Left cardiac atrium (tissue), 4 donors: Measurements from ENCODE around the gene IRAG1. TPM values are rescaled to one million over a fixed set of nuclear protein-coding genes. Genes with fewer than 3 reads are reported as not detected.
"Not testable (repeated sequence)": the region's sequence is repeated elsewhere in the genome, so short reads cannot be mapped to it uniquely, and the experiment has no call there.

Experiments
- ATAC-seq, 2 donors: fragments of 200-7000 bp; cut with Tn5 transposase; one replicate each; pipeline ENCODE4 v1.9.1; 2020; ENCODE audit warnings: mild to moderate bottlenecking in 2 of 2, moderate library complexity in 2 of 2
- DNase-seq: peaks from one replicate; pipeline ENCODE4 v3.0.0-alpha.2; 2020
- intact Hi-C, 2 donors: fragments of 100-400 bp; cut with DNase I; formaldehyde crosslinking; loops; one replicate each; pipeline versions ENCODE4 v1.14.1 to v1.15.1; 2022 to 2023
- total RNA-seq, 2 donors: library from RNA; stranded (reverse); fragmentation: NEBNext Ultra II Directional; extraction: Animal tissue kit (Norgen Biotek cat#: 25700); gene quantifications; one replicate each; pipeline ENCODE4 v1.2.1, GENCODE V29; 2021
- donor health status: DM: no; HTN: yes; CAD: no.
- donor health status: DM: no; HTN: yes; CAD: no; lungs with severe emphysema.
- donor health status: DM: yes; HTN: yes; CAD: no.
- donor health status: Dilated cardiomyopathy.

The IRAG1 gene
- total RNA-seq, 2 donors from 2014 or later, result 9.7 to 15.6 TPM

- no peak for ATAC-seq
- intact Hi-C loops, result no loop called here
- DNase-seq, result no peak
Measured at GRCh38 chr11:10709299-10710086, 15.9 kb upstream of the IRAG1 start.

- ATAC-seq, result peak in 1 of 2 donors; percentile 32
- DNase-seq, result no peak
- intact Hi-C loops, result no loop called here
Measured at GRCh38 chr11:10708131-10708530, 14.6 kb upstream of the IRAG1 start.

GRCh38 chr11:10701982-10702381 is 8.4 kb upstream of the IRAG1 start:
- ATAC-seq (no peak), DNase-seq (no peak)
- intact Hi-C loops, result no loop called here

- no peak for DNase-seq
- no peak for ATAC-seq
- intact Hi-C loops, result no loop called here
Measured at GRCh38 chr11:10699072-10699471, 5.5 kb upstream of the IRAG1 start.

GRCh38 chr11:10697323-10697620 is 3.7 kb upstream of the IRAG1 start:
- DNase-seq (no peak), ATAC-seq (no peak)
- intact Hi-C loops, result no loop called here

- intact Hi-C loops, result no loop called here
- peak in 1 of 2 donors; percentile 15 for ATAC-seq
- DNase-seq, result no peak
Measured at GRCh38 chr11:10696468-10697322, 3.1 kb upstream of the IRAG1 start.

- DNase-seq (no peak), ATAC-seq (no peak)
- intact Hi-C loops, result no loop called here
Measured at GRCh38 chr11:10695833-10696232, 2.3 kb upstream of the IRAG1 start.

GRCh38 chr11:10694486-10695239 is 1.1 kb upstream of the IRAG1 start:
- DNase-seq (no peak), ATAC-seq (no peak)
- intact Hi-C loops, result no loop called here

DNA sequence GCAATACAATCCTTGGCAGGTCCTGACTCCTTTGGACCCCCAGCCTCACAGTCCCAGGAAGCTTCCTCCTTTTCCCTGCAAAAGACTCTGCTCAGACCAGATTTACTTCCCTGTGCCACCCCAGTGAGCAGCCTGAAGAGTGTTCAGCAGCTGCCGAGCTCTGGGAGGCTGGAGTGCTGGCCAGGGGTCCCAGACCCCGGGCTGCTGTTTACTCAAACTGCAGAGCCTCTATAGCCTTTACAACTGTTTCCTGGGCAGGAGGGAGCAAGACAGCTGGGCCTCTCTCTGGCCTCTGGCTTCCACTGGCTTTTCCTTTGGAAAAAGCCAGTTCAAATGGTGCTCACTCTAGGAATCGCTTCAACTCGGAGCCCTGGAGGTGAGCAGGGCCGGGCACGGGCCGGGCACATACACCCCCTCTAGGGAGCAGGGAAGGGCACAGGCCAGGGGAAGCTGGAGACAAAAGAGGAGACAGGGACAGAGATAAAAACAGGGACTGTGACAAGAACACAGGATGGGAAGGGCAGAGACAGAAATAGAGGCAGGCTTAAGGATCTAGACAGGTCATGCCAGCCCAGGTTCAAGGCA is 932 bp downstream of the IRAG1 start:
- intact Hi-C loops, result no loop called here

GRCh38 chr11:10688401-10688800 is 5.2 kb downstream of the IRAG1 start:
- ATAC-seq (no peak), DNase-seq (no peak)
- intact Hi-C loops, result no loop called here

More for the DNA sequence above, 932 bp downstream of the IRAG1 start:
- ATAC-seq, result peak; percentile 1 to 20
- no peak for DNase-seq

DNA sequence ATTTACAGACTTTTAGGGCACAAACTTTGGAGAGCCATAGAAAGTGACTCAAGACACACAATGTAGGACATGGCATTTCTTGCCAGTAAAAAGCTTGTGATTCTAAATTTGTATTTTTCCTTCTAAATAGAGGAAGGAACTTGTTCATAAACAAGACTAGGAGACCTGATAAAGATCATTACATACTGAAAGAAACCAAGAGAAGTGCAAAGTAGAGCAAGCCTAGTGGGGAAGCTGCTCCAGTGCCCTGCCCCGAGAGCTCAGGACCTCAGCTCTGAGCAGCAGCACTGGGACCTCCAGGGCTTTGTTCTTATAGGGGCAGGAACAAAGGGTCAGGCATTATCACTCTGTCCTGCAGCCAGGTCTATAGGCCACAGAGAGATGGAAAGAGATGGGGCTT is 7.2 kb downstream of the IRAG1 start:
- no peak for DNase-seq
- intact Hi-C loops, result no loop called here
- no peak for ATAC-seq

GRCh38 chr11:10683429-10683828 is 10.1 kb downstream of the IRAG1 start:
- intact Hi-C loops, result no loop called here
- no peak for ATAC-seq
- DNase-seq, result no peak

- DNase-seq (no peak), ATAC-seq (no peak)
- intact Hi-C loops, result no loop called here
Measured at GRCh38 chr11:10680956-10681487, 12.5 kb downstream of the IRAG1 start.

DNA sequence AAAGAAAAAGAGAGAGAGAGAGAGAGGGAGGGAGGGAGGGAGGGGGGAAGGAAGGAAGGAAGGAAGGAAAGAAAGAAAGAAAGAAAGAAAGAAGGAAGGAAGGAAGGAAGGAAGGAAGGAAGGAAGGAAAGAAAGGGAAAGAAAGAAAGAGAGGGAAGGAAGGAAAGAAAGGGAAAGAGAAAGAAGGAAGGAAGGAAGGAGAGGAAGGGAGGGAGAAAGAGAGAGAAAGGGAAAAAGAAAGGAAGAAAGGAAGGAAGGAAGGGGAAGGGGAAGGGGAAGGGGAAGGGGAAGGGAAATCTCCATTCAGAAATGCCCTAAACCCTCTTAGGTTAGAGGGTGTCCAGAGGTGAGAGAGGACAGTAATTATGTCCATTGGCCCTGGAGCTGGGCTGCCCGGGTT is 13.3 kb downstream of the IRAG1 start:
- DNase-seq, intact Hi-C loops, ATAC-seq: not testable (repeated sequence)

- ATAC-seq (no peak), DNase-seq (no peak)
- intact Hi-C loops, result no loop called here
Measured at GRCh38 chr11:10679644-10680043, 13.9 kb downstream of the IRAG1 start.

DNA sequence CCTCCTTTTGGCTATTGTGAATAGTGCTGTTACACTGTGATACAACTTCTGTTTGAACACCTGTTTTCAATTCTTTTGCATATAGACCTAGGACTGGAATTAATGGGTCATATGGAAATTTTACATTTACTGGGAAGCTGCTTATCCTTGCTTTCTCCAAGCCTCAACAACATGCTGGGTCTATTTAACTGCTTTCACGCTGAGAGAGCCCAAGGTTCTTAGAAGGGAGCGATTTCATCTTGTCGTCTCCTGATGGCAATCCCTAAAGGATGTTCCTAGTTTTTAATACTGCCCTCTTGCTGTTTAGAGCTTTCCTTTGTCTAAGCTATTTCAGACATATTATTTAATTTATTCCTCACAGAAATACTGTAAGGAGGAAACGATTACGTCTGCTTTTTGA is 15.5 kb downstream of the IRAG1 start:
- no peak for ATAC-seq
- intact Hi-C loops, result no loop called here
- no peak for DNase-seq

DNA sequence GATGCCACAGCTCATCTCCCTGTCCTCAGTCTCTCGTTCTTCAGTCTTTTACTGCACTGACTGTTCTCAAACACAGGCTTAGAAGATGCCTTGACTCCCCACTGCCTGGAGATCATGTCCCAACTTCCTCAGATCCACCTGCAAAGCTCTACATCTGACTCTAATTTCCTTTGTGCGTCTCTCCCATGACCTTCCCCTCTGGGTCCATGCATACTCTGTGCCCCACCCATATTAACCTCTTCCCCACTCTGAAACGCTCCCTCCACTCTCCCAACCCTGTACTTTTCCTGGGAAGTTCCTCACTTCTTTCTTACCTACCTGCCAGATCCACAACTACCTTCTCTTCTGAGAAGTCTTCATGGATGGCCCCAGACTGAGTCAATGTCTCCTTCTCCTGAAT is 16.6 kb downstream of the IRAG1 start:
- intact Hi-C loops, result no loop called here
- ATAC-seq, result no peak
- DNase-seq, result no peak

DNA sequence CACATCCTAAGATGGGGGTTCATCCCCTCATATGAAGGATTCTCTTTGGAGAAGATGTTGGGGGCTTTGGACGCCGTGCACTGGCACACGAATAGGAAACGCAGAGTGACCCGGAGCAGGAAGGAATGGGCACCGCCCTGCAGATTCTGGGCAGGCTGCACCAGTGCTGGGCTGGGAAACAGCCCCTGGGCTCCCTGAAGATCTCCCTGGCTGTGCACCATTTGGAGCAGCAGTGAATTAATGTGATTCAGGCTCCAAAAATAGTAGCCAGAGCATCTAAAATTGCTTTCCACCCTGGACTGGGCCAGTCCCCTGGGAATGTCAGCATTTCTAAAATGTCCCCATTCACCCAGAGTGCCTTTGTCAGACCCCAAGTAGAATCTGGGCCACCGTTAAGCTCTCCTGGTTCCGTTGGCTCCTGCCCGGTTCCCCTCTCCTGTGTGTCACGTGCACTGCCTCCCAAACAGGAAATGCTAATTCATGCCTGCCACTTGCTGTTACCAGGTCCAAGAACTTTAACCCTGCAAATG is 18.6 kb downstream of the IRAG1 start:
- intact Hi-C loops, result no loop called here
- DNase-seq (peak; percentile 57), ATAC-seq (peak; percentile 89 to 94)

DNA sequence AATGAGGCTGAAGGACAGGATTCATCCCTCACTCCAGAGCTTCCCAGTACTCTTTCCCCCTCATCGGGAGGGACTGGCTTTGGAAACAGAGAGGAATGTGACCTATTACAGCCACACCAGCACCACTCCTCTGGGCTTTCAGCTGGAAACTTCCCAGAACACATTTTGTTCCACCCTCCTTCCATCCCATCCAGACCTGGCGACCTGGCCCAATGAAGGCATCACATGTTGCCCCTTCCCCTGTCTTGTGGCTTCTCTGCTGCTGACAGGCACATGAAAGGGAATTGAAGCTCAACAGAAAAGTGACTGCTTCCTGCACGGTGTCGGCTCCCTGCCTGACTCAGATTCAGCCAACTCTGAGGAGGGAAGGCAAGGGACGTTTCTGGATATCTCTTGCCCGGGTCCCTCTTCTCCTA is 19.1 kb downstream of the IRAG1 start:
- ATAC-seq, result peak; percentile 60 to 62
- intact Hi-C loops, result no loop called here
- DNase-seq, result peak; percentile 24
